Hematopoietic multipotent progenitor cell treated with erythropoietin and hydrocortisone succinate and interleukin-3 and kit ligand, for 17 days (in vitro differentiated cells): ENCODE measurements around the gene MEF2C.
A peak's percentile ranks its signal among the peaks of the same experiment; 100 is the strongest.

Experiments
- DNase-seq: peaks from one replicate; pipeline ENCODE4 v3.0.0-alpha.2; 2015; ENCODE audit warnings: low spot score

MEF2C gene

DNA sequence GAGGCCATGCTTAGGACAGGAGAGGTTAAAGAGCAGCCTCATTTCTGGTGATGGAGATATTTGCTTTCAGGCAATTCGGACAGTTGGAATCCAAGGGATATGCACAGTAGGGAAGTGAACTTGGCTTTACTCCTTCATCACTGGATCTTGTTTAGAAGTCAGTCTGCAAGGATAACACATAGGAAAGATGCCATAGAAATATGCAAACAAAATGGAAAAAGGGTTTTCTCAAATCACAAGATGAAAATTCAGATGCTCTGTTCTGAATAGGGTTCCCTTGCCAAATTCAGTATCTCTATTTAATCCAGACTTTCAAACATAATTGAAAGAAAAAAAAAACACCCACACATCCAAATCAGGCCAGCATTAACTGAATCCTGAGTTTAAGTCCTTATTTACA, 166.9 kb downstream of the MEF2C start:
- no peak for DNase-seq

DNA sequence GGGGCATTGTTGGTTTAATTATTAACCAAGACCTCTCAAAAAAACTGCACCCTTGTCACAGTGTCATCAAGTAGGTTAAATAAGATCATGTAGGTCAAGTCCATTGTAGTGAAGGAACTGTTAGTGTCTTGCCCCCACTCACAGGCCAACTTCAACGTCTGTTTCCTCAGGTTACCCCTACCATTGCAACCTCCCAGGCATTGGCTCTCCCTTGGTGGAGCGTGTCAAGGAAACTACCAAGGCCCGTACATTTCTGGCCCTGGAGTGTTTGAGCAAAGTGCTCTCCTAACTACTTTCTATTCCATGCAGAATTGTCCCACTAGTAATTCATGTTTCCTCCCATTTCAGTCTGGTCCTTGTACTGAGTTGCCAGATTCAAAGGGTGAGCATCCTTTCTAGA, 167.5 kb downstream of the MEF2C start:
- no peak for DNase-seq

DNA sequence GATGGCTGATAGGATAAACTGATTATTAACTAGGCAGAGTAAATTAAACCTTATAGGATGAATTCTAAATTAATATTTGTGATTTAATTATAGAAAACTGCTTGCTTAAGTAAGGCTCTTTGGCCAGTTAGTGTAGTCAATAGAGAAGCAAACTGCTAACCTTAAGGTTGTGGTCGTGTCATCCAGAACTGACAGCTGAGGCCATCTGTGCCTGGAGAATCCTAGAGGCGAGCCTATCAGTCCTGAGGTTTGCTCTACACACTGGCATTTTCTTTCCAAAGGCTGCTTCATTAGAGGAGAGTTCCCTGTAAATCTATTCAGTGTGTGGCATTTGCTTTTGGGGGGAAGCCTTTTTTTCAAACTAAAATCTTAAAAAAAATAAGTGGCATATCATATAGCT, 169.2 kb downstream of the MEF2C start:
- no peak for DNase-seq

DNA sequence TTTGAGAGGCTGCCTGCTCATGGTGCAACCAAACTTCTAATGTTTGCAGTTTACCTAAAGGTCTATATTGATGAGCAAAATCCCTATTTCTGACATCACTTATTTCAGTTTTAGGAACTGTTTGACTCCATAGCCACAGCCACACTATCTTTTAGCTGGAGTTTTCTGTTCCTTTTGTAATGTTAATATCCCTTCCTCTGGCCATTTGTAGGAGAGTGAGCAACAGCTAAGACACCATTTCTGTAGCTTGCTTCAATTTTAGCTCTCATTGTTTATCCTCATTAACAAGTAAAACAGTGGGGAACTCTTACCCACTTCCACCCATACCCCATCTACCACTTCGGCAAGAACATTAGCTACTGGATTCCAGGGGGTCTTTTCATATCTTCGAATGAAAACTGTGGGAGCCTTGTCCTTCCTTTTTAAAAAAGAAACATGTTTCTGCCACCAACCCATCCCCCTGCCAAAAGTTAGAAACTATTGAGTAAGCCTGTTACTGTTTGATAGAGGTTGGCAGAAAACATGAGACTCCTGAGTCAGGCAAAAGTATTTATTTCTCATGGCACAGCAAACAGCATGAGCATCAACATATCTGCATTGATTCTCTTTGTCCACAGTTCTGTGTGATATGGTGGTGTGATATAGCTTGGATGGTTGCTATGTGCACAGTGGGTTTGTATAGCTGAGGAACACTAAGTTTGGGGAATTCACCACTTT, 174.1 kb downstream of the MEF2C start:
- DNase-seq: no peak

DNA sequence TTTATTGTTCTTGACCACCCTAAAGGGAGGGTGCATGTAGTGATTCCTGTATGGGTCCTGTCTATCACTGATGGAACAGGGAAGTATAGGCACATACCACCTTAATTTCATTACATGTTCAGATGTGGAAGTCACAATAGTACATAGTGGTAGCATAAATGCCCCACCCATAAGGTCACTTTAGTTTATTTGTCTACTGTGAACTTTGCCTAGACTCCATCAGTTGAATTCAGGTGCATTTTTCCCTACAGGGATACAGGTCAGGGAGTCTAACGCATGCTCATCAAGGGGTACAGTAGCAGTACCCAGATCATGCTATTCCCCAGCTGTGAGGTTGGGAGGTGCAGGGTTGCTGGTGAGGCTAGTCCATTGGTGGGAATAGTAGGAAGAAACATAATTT, 175.0 kb downstream of the MEF2C start:
- no peak for DNase-seq

DNA sequence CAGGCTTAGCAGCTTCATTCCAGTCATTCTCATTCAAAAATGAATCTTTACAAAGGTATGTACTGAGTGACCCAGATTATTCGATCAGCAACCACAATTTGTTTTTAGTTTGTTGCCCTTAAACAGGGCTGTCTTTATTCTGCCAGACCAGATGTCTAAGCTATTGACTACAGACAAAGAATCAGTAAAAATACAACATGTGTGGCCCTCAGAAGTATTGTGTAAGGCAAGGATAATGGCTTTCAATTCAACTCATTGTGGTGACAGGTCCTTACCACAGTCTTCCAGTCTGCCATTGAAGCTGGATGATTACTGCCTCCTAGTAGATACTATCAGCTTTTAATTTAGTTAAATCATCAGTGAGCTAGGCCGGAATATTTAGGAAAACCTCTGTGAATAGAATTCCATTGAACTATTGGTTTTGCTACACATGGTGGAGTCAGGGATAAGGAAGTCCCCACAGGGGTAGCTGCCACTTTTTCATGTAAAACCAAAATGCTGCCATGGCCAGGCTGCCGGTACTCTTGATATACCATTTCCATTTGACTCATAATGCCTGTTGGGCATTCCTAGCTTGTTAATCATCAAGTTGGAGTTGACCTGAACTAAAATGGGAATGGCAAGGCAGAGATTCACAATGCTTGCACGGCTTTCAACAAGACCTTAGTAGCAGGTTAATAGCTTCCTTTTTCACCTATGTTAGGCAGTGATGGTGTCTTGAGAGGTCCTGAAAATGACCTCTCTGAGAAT, 175.6 kb downstream of the MEF2C start:
- no peak for DNase-seq

DNA sequence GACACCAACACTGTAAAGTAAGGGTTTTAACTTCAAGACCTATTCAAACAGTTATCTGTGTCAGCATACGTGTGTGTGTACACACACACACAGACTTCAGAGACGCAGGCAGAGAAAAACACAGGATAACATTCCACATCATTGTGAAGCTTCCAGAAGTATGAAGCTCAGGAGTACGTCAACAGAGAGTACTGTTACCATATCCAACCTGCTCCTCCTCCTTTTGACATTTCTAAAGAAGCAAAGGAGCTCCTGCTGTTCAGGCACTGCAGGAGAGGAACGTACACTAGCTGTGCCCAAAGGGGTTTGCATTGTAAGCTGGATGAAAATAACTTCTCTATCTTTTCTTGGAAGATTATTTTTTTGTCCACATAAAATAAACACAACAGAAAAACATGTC, 180.7 kb downstream of the MEF2C start:
- DNase-seq: no peak

DNA sequence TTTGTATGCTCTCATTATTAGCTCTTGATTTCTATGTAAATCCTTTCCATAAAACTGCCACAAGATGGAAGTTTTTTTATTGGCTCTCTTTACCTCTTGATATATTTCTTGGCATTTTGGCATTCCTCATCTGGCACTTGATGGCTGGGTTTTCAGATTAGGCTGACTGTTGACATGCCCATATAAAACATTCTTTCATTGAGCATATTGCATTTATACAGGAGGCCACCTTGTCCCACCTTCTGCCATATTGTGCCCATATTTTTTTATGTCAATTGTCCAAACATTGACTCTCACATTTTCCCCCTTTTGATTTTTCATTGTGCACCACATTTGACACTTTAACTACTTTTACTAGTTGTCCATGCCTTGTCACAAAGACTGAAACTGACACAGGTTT, 182.9 kb downstream of the MEF2C start:
- no peak for DNase-seq

- DNase-seq: no peak
These were observed 184.7 kb downstream of the MEF2C start for GRCh38 chr5:88698290-88698689.

GRCh38 chr5:88696466-88696865, 186.5 kb downstream of the MEF2C start:
- DNase-seq: no peak

DNA sequence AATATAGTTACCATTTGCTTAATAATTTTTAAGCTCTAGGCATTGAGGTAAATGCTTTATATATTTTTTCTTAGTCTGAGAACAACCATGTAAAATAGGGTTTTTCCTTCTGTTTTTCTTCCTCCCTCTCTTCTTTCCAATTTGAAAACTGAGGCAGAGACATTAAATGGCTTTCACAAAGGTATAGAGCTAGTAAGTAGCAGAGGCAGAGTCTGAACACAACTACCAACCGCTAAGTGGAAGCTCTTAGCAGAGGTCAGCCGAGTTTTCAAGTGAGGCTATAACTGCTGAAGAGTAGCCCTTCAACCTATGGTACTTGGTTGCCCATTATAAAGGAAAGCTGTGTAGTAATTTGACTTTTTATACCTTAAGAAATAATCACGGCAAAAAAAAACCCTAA, 187.1 kb downstream of the MEF2C start:
- no peak for DNase-seq

- no peak for DNase-seq
These were observed 187.8 kb downstream of the MEF2C start for GRCh38 chr5:88695232-88695631.

GRCh38 chr5:88694023-88694679, 188.8 kb downstream of the MEF2C start:
- DNase-seq: no peak

GRCh38 chr5:88693071-88693932, 189.7 kb downstream of the MEF2C start:
- no peak for DNase-seq

- no peak for DNase-seq
These were observed 190.8 kb downstream of the MEF2C start for GRCh38 chr5:88691945-88692868.

- no peak for DNase-seq
These were observed 191.8 kb downstream of the MEF2C start for GRCh38 chr5:88691230-88691582.

DNA sequence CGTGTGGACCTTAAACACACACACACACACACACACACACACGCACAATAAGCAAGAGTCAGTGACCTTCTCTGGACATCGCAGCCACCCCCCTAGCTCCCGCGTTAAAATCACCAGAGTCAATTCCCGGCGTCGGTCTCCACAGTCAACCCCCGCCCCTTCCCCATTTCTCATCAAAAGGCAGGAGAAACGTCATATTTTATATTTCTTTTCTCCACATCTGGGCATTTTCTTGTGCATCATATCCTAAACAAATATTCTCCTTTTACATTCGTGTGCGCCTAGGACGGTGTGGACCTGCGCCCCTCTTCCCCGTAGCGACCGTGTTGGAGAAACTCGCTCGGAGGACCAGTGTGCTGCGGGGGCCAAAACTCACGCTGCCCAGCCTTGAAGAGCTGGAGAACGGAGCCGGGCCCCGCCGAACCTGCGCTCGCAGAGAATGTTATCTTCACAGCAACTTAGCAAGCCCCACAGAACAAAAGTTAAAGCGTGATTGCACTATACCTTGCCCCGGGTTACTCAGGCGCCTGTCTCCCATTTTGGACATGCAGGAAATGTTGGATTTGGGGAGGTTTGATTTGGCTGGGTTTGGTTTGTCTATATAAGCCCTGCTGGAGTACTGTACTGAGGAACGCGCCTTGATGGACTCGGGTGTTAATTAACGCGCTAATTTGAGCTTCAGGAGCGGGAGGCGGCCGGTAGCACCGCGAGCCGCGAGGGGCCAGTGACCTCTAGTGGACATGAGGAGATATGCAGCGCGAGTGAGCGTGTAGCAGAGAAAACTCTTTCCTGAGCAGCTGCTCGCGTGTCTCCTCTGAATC, 192.4 kb downstream of the MEF2C start:
- peak; percentile 31 for DNase-seq

GRCh38 chr5:88689668-88690408, 193.1 kb downstream of the MEF2C start:
- DNase-seq: no peak

GRCh38 chr5:88688984-88689667, 193.9 kb downstream of the MEF2C start:
- DNase-seq: no peak
